H1 (cell line): ENCODE measurements around the gene DNAJC17. TPM values are rescaled to one million over a fixed set of nuclear protein-coding genes. Genes with fewer than 3 reads are reported as not detected.

Experiments used
- CTCF ChIA-PET: fragments of 300-600 bp; sonication (Branson Sonifier 250); formaldehyde crosslinking; loops from one replicate; lab custom pipeline; 2021; ENCODE audit not compliant: partially characterized antibody; lab: Charles Lee
- POLR2A ChIA-PET: fragments of 300-600 bp; sonication (Branson Sonifier 250); formaldehyde crosslinking; loops from one replicate; lab custom pipeline; 2021; ENCODE audit warnings: inconsistent platforms; ENCODE audit not compliant: partially characterized antibody; lab: Charles Lee
- DNase-seq, 2 experiments: peaks; one replicate each; pipeline versions ENCODE4 v3.0.0 to v3.0.0-alpha.2; 2010 to 2022; ENCODE audit warnings: low spot score in 2 of 2, low read depth in 1 of 2, mixed read lengths in 1 of 2
- FAIRE-seq: peaks from 2 replicates; lab custom pipeline; 2011; peaks lifted over from hg19 to GRCh38; lab: Jason Lieb, UNC
- H2AFZ ChIP-seq: 2 replicates; pipeline ENCODE4 v1.8.1; 2012; ENCODE audit warnings: low read length, inconsistent platforms
- H2AK5ac ChIP-seq: 2 replicates; pipeline ENCODE4 v1.6.1; 2013; ENCODE audit warnings: low read depth, low read length
- H2BK120ac ChIP-seq: replicated peaks from 2 replicates; pipeline ENCODE3; 2013; ENCODE audit warnings: low read depth, low read length, inconsistent platforms
- H2BK12ac ChIP-seq: 2 replicates; pipeline ENCODE4 v1.6.1; 2013; ENCODE audit warnings: low read depth, low read length
- H2BK15ac ChIP-seq: 2 replicates; pipeline ENCODE4 v1.6.1; 2013; ENCODE audit warnings: low read length
- H2BK20ac ChIP-seq: 2 replicates; pipeline ENCODE4 v1.6.1; 2013; ENCODE audit warnings: low read length
- H2BK5ac ChIP-seq: 2 replicates; pipeline ENCODE4 v1.6.1; 2013; ENCODE audit warnings: low read depth, low read length
- H3K14ac ChIP-seq: 2 replicates; pipeline ENCODE4 v1.6.1; 2013; ENCODE audit warnings: inconsistent platforms; ENCODE audit not compliant: insufficient read length
- H3K18ac ChIP-seq: 2 replicates; pipeline ENCODE4 v1.6.1; 2013; ENCODE audit warnings: low read length; ENCODE audit errors: extremely low read depth
- H3K23ac ChIP-seq: 2 replicates; pipeline ENCODE4 v1.6.1; 2013; ENCODE audit warnings: inconsistent platforms; ENCODE audit not compliant: insufficient read length
- H3K23me2 ChIP-seq: 2 replicates; pipeline ENCODE4 v1.6.1; 2013; ENCODE audit warnings: low read depth, low read length
- H3K27ac ChIP-seq: 2 replicates; pipeline ENCODE4 v1.6.1; 2011; ENCODE audit warnings: low read depth, low read length, inconsistent platforms
- H3K27me3 ChIP-seq, 4 experiments: replicated peaks in 1 of 4; 1 replicate in 1 of 4; 2 replicates in 3 of 4; pipeline versions ENCODE4 v1.6.1 to v1.8.1; 2011 to 2013; ENCODE audit warnings: low read length in 3 of 4, mild to moderate bottlenecking in 3 of 4, inconsistent platforms in 2 of 4, mixed read lengths in 2 of 4, moderate library complexity in 1 of 4; ENCODE audit not compliant: control insufficient read depth in 3 of 4, insufficient read depth in 3 of 4; ENCODE audit errors: extremely low read depth in 1 of 4
- H3K36me3 ChIP-seq, 4 experiments: 2 replicates each; pipeline versions ENCODE4 v1.6.1 to v1.8.1; 2011 to 2013; ENCODE audit warnings: mild to moderate bottlenecking in 4 of 4, low read length in 3 of 4, moderate library complexity in 2 of 4, control low read depth in 1 of 4, inconsistent platforms in 1 of 4; ENCODE audit not compliant: insufficient read depth in 4 of 4, control insufficient read depth in 2 of 4
- H3K4ac ChIP-seq: replicated peaks from 2 replicates; pipeline ENCODE3; 2013; ENCODE audit warnings: low read length, low read depth, mixed read lengths, inconsistent platforms; ENCODE audit not compliant: insufficient read length
- H3K4me1 ChIP-seq, 4 experiments: replicated peaks in 1 of 4; 1 replicate in 1 of 4; 2 replicates in 3 of 4; pipeline versions ENCODE4 v1.6.1 to v1.8.1; 2011 to 2013; ENCODE audit warnings: low read length in 3 of 4, inconsistent platforms in 2 of 4, mixed read lengths in 1 of 4; ENCODE audit not compliant: insufficient read depth in 4 of 4, control insufficient read depth in 3 of 4
- H3K4me2 ChIP-seq, 2 experiments: 2 replicates each; pipeline versions ENCODE4 v1.6.1 to v1.8.1; 2011 to 2013; ENCODE audit warnings: low read depth in 2 of 2, low read length in 2 of 2, control low read depth in 1 of 2, inconsistent platforms in 1 of 2, mild to moderate bottlenecking in 1 of 2; ENCODE audit not compliant: insufficient read depth in 1 of 2
- H3K4me3 ChIP-seq, 4 experiments: fragments of 200-600, 300-600 bp in 1 of 4; sonication (generic), shearing (Covaris generic), sonication (Bioruptor Twin) in 1 of 4; 2 replicates each; pipeline versions ENCODE4 v1.5.1 to v1.8.1; 2011 to 2016; ENCODE audit warnings: low read length in 4 of 4, low read depth in 3 of 4, control low read depth in 2 of 4, inconsistent platforms in 2 of 4, mild to moderate bottlenecking in 2 of 4, mixed read lengths in 1 of 4, moderate library complexity in 1 of 4; ENCODE audit not compliant: insufficient read depth in 2 of 4; ENCODE audit errors: extremely low read depth in 1 of 4
- H3K56ac ChIP-seq: replicated peaks from 2 replicates; pipeline ENCODE3; 2013; ENCODE audit warnings: low read depth, mild to moderate bottlenecking, mixed read lengths, low read length, inconsistent platforms; ENCODE audit not compliant: insufficient read length
- H3K79me1 ChIP-seq: 2 replicates; pipeline ENCODE4 v1.6.1; 2013; ENCODE audit warnings: low read depth, low read length, control low read depth
- H3K79me2 ChIP-seq, 2 experiments: 2 replicates each; pipeline versions ENCODE4 v1.6.1 to v1.8.1; 2012 to 2013; ENCODE audit warnings: low read length in 2 of 2, mild to moderate bottlenecking in 2 of 2, inconsistent platforms in 1 of 2; ENCODE audit not compliant: insufficient read depth in 2 of 2, control insufficient read depth in 1 of 2
- H3K9ac ChIP-seq, 4 experiments: replicated peaks in 1 of 4; 1 replicate in 1 of 4; 2 replicates in 3 of 4; pipeline versions ENCODE4 v1.6.1 to v1.8.1; 2011 to 2013; ENCODE audit warnings: low read depth in 3 of 4, low read length in 3 of 4, control low read depth in 2 of 4, mild to moderate bottlenecking in 2 of 4, moderate library complexity in 2 of 4, inconsistent platforms in 1 of 4; ENCODE audit errors: extremely low read depth in 1 of 4
- H3K9me3 ChIP-seq, 2 experiments: 2 replicates each; pipeline versions ENCODE4 v1.6.1 to v1.8.1; 2012 to 2013; ENCODE audit warnings: mild to moderate bottlenecking in 2 of 2, moderate library complexity in 2 of 2, control low read depth in 1 of 2, inconsistent platforms in 1 of 2, low read depth in 1 of 2, low read length in 1 of 2, mixed read lengths in 1 of 2; ENCODE audit not compliant: insufficient read depth in 2 of 2
- H4K20me1 ChIP-seq, 2 experiments: replicated peaks in 1 of 2; 2 replicates each; pipeline versions ENCODE3 to v1.8.1; 2011 to 2013; ENCODE audit warnings: inconsistent platforms in 2 of 2, low read length in 2 of 2, mild to moderate bottlenecking in 1 of 2; ENCODE audit not compliant: insufficient read depth in 2 of 2, control insufficient read depth in 1 of 2
- H4K5ac ChIP-seq: 2 replicates; pipeline ENCODE4 v1.6.1; 2013; ENCODE audit warnings: low read length, low read depth, mixed read lengths, inconsistent platforms; ENCODE audit not compliant: insufficient read length
- H4K8ac ChIP-seq: 2 replicates; pipeline ENCODE4 v1.8.0; 2013; ENCODE audit warnings: mild to moderate bottlenecking, moderate library complexity, low read length, inconsistent platforms; ENCODE audit not compliant: insufficient read depth; ENCODE audit errors: extremely low read depth
- H4K91ac ChIP-seq: replicated peaks from 2 replicates; pipeline ENCODE3; 2013; ENCODE audit warnings: low read length, mixed read lengths, inconsistent platforms; ENCODE audit not compliant: insufficient read length
- EGR1 ChIP-seq: IDR thresholded peaks from 2 replicates; pipeline ENCODE4 v1.6.1; 2011; ENCODE audit warnings: low read depth, low read length, borderline replicate concordance
- GABPA ChIP-seq: IDR thresholded peaks from 2 replicates; pipeline ENCODE4 v1.6.1; 2011; ENCODE audit warnings: mild to moderate bottlenecking, low read length, moderate library complexity, borderline replicate concordance; ENCODE audit not compliant: insufficient read depth
- HDAC2 ChIP-seq, 2 experiments: fragments of 300-600 bp in 1 of 2; sonication (generic) in 1 of 2; IDR thresholded peaks; 2 replicates each; pipeline ENCODE4 v1.6.1; 2011 to 2012; ENCODE audit warnings: low read depth in 2 of 2, low read length in 2 of 2, mild to moderate bottlenecking in 2 of 2, moderate library complexity in 2 of 2, borderline replicate concordance in 1 of 2, inconsistent platforms in 1 of 2
- POU5F1 ChIP-seq: IDR thresholded peaks from 2 replicates; pipeline ENCODE4 v1.6.1; 2011; ENCODE audit warnings: low read depth, mild to moderate bottlenecking, low read length, moderate library complexity
- RAD21 ChIP-seq, 2 experiments: IDR thresholded peaks in 1 of 2; conservative IDR thresholded peaks in 1 of 2; 2 replicates each; pipeline ENCODE4 v1.6.1; 2011; ENCODE audit warnings: low read depth in 2 of 2, low read length in 2 of 2, improper control_type of control experiment in 1 of 2, inconsistent platforms in 1 of 2, mild to moderate bottlenecking in 1 of 2, moderate library complexity in 1 of 2
- YY1 ChIP-seq: IDR thresholded peaks from 2 replicates; pipeline ENCODE4 v1.6.1; 2011; ENCODE audit warnings: low read depth, mild to moderate bottlenecking, low read length
- WGBS, 2 experiments: shearing (Covaris generic) in 1 of 2; methylation state at CpG; one replicate each; pipeline versions ENCODE4 v1.1.6 to v1.1.7; 2013 to 2015; ENCODE audit warnings: low lambda C conversion rate in 2 of 2, mixed read lengths in 2 of 2, inconsistent platforms in 1 of 2, low coverage in 1 of 2, missing lambda C conversion rate in 1 of 2; ENCODE audit not compliant: insufficient replicate concordance in 2 of 2, insufficient coverage in 1 of 2, insufficient read length in 1 of 2; ENCODE audit errors: extremely low coverage in 1 of 2, missing lambda C conversion rate in 1 of 2; 5-methylcytosine and 5-hydroxymethylcytosine counted together
- polyA plus RNA-seq, 7 experiments: library from polyadenylated mRNA; depleted of rRNA in 3 of 7; stranded (reverse) in 5 of 7; unstranded in 2 of 7; fragments of >200 nt in 5 of 7; fragments of 200-250 nt in 2 of 7; gene quantifications; 1 replicate in 5 of 7; 2 replicates in 1 of 7; 4 replicates in 1 of 7; pipeline versions ENCODE4 v1.2.1 to v1.2.3, GENCODE V29; 2011 to 2013; ENCODE audit warnings: missing spikeins in 2 of 7, mixed read lengths in 2 of 7
- total RNA-seq: library from RNA; stranded (reverse); fragmentation: NEBNext Ultra II Directional; extraction: Animal tissue kit (Norgen Biotek cat#: 25700); gene quantifications from 2 replicates; pipeline ENCODE4 v1.2.1, GENCODE V29; 2021
- TF ChIP-seq, protein P1 (sequence below): IDR thresholded peaks from 2 replicates; pipeline ENCODE4 v1.6.1; 2012; ENCODE audit warnings: inconsistent platforms
- TF ChIP-seq, protein P2 (sequence below), 3 experiments: IDR thresholded peaks; 1 replicate in 2 of 3; 2 replicates in 1 of 3; pipeline versions ENCODE4 v1.5.1 to v1.6.1; 2011; ENCODE audit warnings: low read length in 3 of 3, mild to moderate bottlenecking in 3 of 3, inconsistent platforms in 2 of 3, low read depth in 1 of 3, moderate library complexity in 1 of 3; ENCODE audit not compliant: insufficient read depth in 1 of 3; ENCODE audit errors: control extremely low read depth in 1 of 3

DNAJC17 gene
- total and polyA plus RNA-seq, 2 of the 8 experiments (the other 6 are each of a cell fraction or from before 2014, with no cell fraction given) = 39.5 to 45.4 TPM

DNA sequence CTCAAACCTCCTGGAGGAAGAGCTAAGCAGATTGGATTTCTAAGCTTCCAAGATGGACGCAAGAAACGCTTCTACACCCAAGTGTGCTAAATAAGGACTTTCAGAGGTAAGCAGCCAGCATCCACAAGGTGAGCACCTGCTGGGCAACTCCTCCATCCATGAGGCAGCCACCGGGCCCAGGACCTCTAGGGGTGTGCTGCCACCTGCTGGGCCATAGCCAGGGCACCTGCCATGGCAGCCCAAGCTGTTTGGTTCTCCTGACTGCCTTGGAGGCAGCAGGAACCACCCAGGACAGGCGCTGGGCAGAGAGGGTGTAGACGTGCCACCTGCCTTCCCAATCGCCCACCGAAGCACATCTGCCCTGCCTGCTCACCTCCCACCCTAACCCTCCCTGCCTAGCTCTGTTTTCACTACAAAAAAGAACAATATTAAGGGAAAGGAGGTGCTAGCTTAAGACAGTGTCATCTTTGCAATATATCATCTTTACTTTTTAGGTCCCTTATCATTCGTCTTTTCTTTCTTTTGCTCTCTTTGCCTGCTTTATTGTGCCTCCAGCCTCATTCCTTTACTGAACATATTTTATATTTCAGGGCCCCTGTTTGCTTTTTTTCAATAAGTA, 24.6 kb downstream of the DNAJC17 start:
- FAIRE-seq (no peak), DNase-seq (peak; percentile 46 to 64)
- H3K27me3 ChIP-seq = no peaks in the 10 kb centered on the region
- TF ChIP-seq EGR1 (no peak), YY1 (peak; percentile 70), POU5F1 (no peak), GABPA (no peak), HDAC2 (IDR thresholded peaks at IDR 0.05; ENCODE audit: borderline replicate concordance in 1 of 2, low read depth in 2 of 2, low read length in 2 of 2) (no peak), RAD21 (IDR thresholded peaks at IDR 0.05 in 1 of 2, conservative IDR thresholded peaks at IDR 0.05 in 1 of 2; ENCODE audit: low read depth in 2 of 2, low read length in 2 of 2) (peak; percentile 73 to 83)
- TF ChIP-seq, protein P1, sequence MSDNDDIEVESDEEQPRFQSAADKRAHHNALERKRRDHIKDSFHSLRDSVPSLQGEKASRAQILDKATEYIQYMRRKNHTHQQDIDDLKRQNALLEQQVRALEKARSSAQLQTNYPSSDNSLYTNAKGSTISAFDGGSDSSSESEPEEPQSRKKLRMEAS = peak; percentile 50
- TF ChIP-seq, protein P2, sequence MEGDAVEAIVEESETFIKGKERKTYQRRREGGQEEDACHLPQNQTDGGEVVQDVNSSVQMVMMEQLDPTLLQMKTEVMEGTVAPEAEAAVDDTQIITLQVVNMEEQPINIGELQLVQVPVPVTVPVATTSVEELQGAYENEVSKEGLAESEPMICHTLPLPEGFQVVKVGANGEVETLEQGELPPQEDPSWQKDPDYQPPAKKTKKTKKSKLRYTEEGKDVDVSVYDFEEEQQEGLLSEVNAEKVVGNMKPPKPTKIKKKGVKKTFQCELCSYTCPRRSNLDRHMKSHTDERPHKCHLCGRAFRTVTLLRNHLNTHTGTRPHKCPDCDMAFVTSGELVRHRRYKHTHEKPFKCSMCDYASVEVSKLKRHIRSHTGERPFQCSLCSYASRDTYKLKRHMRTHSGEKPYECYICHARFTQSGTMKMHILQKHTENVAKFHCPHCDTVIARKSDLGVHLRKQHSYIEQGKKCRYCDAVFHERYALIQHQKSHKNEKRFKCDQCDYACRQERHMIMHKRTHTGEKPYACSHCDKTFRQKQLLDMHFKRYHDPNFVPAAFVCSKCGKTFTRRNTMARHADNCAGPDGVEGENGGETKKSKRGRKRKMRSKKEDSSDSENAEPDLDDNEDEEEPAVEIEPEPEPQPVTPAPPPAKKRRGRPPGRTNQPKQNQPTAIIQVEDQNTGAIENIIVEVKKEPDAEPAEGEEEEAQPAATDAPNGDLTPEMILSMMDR (IDR thresholded peaks at IDR 0.05; ENCODE audit: control extremely low read depth in 1 of 3, insufficient read depth in 1 of 3, low read depth in 1 of 3, low read length in 3 of 3) = peak; percentile 77 to 79 (median 79)
- peaks cover 8 to 23% (median 13%) of the 10 kb centered on the region in 4 experiments; a peak in 6 of 7 replicates for H3K4me1 ChIP-seq
- H3K9me3 ChIP-seq = no peaks in the 10 kb centered on the region
- no peak overlapping the region for H2AFZ ChIP-seq
- no peak overlapping the region for H2BK5ac ChIP-seq
- H3K9ac ChIP-seq = no peak overlapping the region
- no peaks in the 10 kb centered on the region; the same call in none of the 2 replicates for H3K79me1 ChIP-seq
- WGBS, 2 experiments = 90% methylated on average over 8 of the region's 8 CpGs; no CpG with 5 or more reads in 1 of the 2 experiments
- no peak overlapping the region for H4K91ac ChIP-seq
- no peak overlapping the region for H3K4me2 ChIP-seq
- H3K23me2 ChIP-seq = no peaks in the 10 kb centered on the region
- H3K79me2 ChIP-seq = peaks cover 0 to 14% of the 10 kb centered on the region in 2 experiments; a peak in 3 of 4 replicates
- peaks cover 0 to 5% of the 10 kb centered on the region in 2 experiments for H4K20me1 ChIP-seq
- H3K4me3 ChIP-seq = no peak overlapping the region
- H2BK12ac ChIP-seq = no peak overlapping the region
- H3K4ac ChIP-seq = no peak overlapping the region
- H3K23ac ChIP-seq = no peak overlapping the region
- peaks cover 0 to 4% (median 0%) of the 10 kb centered on the region in 4 experiments; a peak in 3 of 8 replicates for H3K36me3 ChIP-seq
- POLR2A ChIA-PET = interaction anchor here (1.0 to 2.6 kb wide), 6 partner anchors 13 to 91 kb away, joined by 3 to 11 read pairs (median 4); partner anchors contain the start of genes C15orf62, GCHFR, RHOV and SPINT1
- no peak overlapping the region for H3K14ac ChIP-seq
- CTCF ChIA-PET = interaction anchor here (0.7 to 12.9 kb wide), 25 partner anchors 10 to 193 kb away, joined by 3 to 184 read pairs (median 5); partner anchors contain the start of genes C15orf62, DNAJC17, GCHFR and PPP1R14D
- H3K18ac ChIP-seq = no peak overlapping the region
- H4K8ac ChIP-seq = no peak overlapping the region
- H2AK5ac ChIP-seq = no peak overlapping the region
- H4K5ac ChIP-seq = no peak overlapping the region
- no peak overlapping the region for H2BK120ac ChIP-seq
- H2BK20ac ChIP-seq = no peak overlapping the region
- no peak overlapping the region for H2BK15ac ChIP-seq
- no peak overlapping the region for H3K56ac ChIP-seq
- no peak overlapping the region for H3K27ac ChIP-seq
